Parathyroid adenoma (tissue), 2 donors: ENCODE data around the gene GULP1.

Experiments
- H2AFZ ChIP-seq: fragments of 300-600 bp; sonication (generic); one replicate; pipeline ENCODE4 v1.7.0; 2017; ENCODE audit warnings: antibody characterized with exemption, mild to moderate bottlenecking
- H3K27ac ChIP-seq: fragments of 300-600 bp; sonication (generic); one replicate; pipeline ENCODE4 v1.7.0; 2017
- H3K27me3 ChIP-seq: fragments of 300-600 bp; sonication (generic); one replicate; pipeline ENCODE4 v1.7.0; 2017; ENCODE audit warnings: low read length; ENCODE audit not compliant: control insufficient read depth, insufficient read depth
- H3K36me3 ChIP-seq: fragments of 300-600 bp; sonication (generic); one replicate; pipeline ENCODE4 v1.7.0; 2017; ENCODE audit warnings: low read length; ENCODE audit not compliant: control insufficient read depth, insufficient read depth
- H3K4me1 ChIP-seq: fragments of 300-600 bp; sonication (generic); one replicate; pipeline ENCODE4 v1.7.0; 2017; ENCODE audit warnings: control low read depth
- H3K4me2 ChIP-seq: fragments of 300-600 bp; sonication (generic); one replicate; pipeline ENCODE4 v1.7.0; 2017; ENCODE audit warnings: low read length
- H3K4me3 ChIP-seq: fragments of 300-600 bp; sonication (generic); one replicate; pipeline ENCODE4 v1.7.0; 2017; ENCODE audit warnings: low read depth, low read length
- H3K79me2 ChIP-seq: fragments of 300-600 bp; sonication (generic); one replicate; pipeline ENCODE4 v1.7.0; 2017; ENCODE audit warnings: control low read depth
- H3K9ac ChIP-seq: fragments of 300-600 bp; sonication (generic); one replicate; pipeline ENCODE4 v1.7.0; 2017; ENCODE audit warnings: mild to moderate bottlenecking
- H3K9me3 ChIP-seq: fragments of 300-600 bp; sonication (generic); one replicate; pipeline ENCODE4 v1.7.0; 2017; ENCODE audit warnings: low read length; ENCODE audit not compliant: control insufficient read depth
- TF ChIP-seq, protein P1 (sequence below): fragments of 300-600 bp; sonication (generic); IDR thresholded peaks from one replicate; pipeline ENCODE4 v1.7.0; 2017; ENCODE audit warnings: antibody characterized with exemption, mild to moderate bottlenecking
- donor health status: primary hyperparathyroidism.

GULP1 gene

DNA sequence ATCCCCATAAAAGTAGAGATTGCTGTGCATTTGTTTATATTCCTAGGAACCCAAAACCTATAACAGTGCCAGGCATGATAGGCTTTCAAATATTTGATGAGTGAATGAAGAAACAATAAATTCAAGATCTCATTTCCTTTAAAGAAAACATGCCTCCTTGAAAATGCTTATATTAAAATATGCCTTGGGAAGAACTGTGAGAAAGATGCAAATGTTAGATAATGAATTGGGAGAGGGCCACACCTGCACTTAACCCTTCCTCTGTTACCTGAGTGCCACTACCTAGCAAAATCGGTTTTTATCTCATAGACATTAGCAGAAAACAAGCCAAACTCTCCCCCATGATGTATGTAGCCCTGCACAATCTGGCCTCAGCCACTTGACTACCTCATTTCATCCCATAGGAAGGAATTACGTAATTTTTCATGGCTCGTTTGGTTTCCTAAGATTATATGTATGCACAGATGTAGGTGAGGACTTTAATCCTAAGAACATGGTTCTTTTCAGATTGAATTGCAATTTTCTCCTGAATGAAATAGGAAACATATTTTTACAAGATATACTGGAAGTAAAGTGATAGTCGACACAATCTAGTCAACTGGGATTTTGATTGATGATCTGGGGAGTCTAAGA is 25.2 kb downstream of the GULP1 start:
- no peaks in the 10 kb centered on the region for H3K79me2 ChIP-seq
- H3K36me3 ChIP-seq: no peaks in the 10 kb centered on the region
- H3K4me2 ChIP-seq: no peak overlapping the region
- no peak overlapping the region for H3K4me3 ChIP-seq
- H3K27me3 ChIP-seq: no peaks in the 10 kb centered on the region
- no peak overlapping the region for H3K9ac ChIP-seq
- no peaks in the 10 kb centered on the region for H3K9me3 ChIP-seq
- no peak overlapping the region for H3K27ac ChIP-seq
- no peaks in the 10 kb centered on the region for H3K4me1 ChIP-seq
- no peak overlapping the region for H2AFZ ChIP-seq
- TF ChIP-seq, protein P1, sequence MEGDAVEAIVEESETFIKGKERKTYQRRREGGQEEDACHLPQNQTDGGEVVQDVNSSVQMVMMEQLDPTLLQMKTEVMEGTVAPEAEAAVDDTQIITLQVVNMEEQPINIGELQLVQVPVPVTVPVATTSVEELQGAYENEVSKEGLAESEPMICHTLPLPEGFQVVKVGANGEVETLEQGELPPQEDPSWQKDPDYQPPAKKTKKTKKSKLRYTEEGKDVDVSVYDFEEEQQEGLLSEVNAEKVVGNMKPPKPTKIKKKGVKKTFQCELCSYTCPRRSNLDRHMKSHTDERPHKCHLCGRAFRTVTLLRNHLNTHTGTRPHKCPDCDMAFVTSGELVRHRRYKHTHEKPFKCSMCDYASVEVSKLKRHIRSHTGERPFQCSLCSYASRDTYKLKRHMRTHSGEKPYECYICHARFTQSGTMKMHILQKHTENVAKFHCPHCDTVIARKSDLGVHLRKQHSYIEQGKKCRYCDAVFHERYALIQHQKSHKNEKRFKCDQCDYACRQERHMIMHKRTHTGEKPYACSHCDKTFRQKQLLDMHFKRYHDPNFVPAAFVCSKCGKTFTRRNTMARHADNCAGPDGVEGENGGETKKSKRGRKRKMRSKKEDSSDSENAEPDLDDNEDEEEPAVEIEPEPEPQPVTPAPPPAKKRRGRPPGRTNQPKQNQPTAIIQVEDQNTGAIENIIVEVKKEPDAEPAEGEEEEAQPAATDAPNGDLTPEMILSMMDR: no peak

DNA sequence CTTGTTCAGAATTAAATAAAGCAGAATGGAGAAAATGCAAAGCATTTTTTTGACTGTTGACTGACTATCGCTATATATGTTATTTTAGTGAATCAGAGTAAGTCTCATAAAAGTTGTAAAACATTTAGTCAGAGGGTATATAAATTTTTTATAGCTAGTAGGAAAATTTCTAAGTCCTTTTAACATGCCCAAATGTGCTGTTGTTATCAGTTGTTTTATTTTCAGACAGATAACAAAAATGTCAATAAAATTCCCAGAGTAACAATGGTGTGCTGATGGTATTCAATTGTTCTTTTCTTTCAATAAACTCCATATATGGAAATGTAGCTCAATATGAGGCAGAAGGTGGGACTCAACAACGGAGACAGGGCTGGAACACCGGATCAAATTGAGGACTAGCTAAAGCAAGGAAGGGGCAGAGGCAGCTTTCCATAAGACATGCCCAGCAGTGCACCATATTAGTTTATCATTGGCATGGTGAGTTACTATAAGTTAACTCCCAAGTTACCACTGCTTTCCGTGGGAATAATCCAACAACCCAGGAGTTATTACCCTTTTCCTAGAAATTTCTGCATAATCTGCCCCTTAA is 26.6 kb downstream of the GULP1 start:
- Histone ChIP-seq H3K27me3 (no peaks in the 10 kb centered on the region), H3K4me3 (no peak overlapping the region), H3K79me2 (no peaks in the 10 kb centered on the region), H3K4me1 (no peaks in the 10 kb centered on the region), H2AFZ (no peak overlapping the region), H3K9me3 (no peaks in the 10 kb centered on the region), H3K4me2 (no peak overlapping the region), H3K36me3 (no peaks in the 10 kb centered on the region), H3K9ac (no peak overlapping the region), H3K27ac (no peak overlapping the region)
- TF ChIP-seq, protein P1: no peak

- no peak overlapping the region for H2AFZ ChIP-seq
- no peaks in the 10 kb centered on the region for H3K36me3 ChIP-seq
- no peaks in the 10 kb centered on the region for H3K9me3 ChIP-seq
- H3K4me3 ChIP-seq: no peak overlapping the region
- no peaks in the 10 kb centered on the region for H3K27me3 ChIP-seq
- no peak overlapping the region for H3K9ac ChIP-seq
- H3K4me2 ChIP-seq: no peak overlapping the region
- TF ChIP-seq, protein P1: no peak
- no peaks in the 10 kb centered on the region for H3K79me2 ChIP-seq
- H3K27ac ChIP-seq: no peak overlapping the region
- no peaks in the 10 kb centered on the region for H3K4me1 ChIP-seq
Measured at GRCh38 chr2:188319838-188320237, 28.2 kb downstream of the GULP1 start.

DNA sequence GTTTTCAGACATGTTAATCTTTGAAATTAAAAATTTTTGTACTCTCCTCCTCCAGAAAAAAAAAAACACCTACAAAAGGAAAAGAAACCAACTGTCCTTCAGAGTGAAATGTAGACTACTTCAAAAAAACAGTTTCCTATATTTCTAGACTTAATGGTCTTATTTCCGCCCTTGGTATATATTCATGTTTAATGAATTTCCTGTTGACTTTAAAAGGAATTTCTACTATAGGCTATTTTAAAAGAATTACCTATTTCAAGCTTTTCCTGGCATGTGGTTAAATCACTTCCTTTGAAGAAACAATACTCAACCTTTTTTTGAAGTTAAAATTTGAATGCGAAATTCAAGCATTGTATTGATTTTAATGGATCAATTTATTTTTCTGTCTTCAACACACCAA is 29.2 kb downstream of the GULP1 start:
- Histone ChIP-seq H3K4me3 (no peak overlapping the region), H3K27me3 (no peaks in the 10 kb centered on the region), H3K79me2 (no peaks in the 10 kb centered on the region), H3K27ac (no peak overlapping the region), H3K9me3 (no peaks in the 10 kb centered on the region), H3K9ac (no peak overlapping the region), H3K4me1 (no peaks in the 10 kb centered on the region), H3K36me3 (no peaks in the 10 kb centered on the region), H3K4me2 (no peak overlapping the region), H2AFZ (no peak overlapping the region)
- TF ChIP-seq, protein P1: no peak
